IMR-90 (cell line): Measurements from ENCODE around the gene SLC12A7. TPM values are rescaled to one million over a fixed set of nuclear protein-coding genes. Genes with fewer than 3 reads are reported as not detected.

Experiments used
- ATAC-seq: fragments of 200-7000 bp; cut with Tn5 transposase; 2 replicates; pipeline ENCODE4 v1.9.1; 2020; ENCODE audit warnings: low read depth, mild to moderate bottlenecking, moderate library complexity
- BruUV-seq: library from RNA; stranded (reverse); fragments of 400-500 nt; replicated peaks from 2 replicates; lab custom pipeline; 2021; lab: Mats Ljungman, UMichigan
- CTCF ChIA-PET: fragments of 300-600 bp; formaldehyde crosslinking; extraction: SDS; loops from one replicate; lab custom pipeline; 2021; ENCODE audit warnings: antibody characterized with exemption; lab: Yijun Ruan, JAX
- POLR2A ChIA-PET: fragments of 300-600 bp; sonication (Branson Sonifier 250); formaldehyde crosslinking; loops from one replicate; lab custom pipeline; 2022; ENCODE audit warnings: antibody characterized with exemption; ENCODE audit not compliant: unreplicated experiment; lab: Charles Lee
- DNase-seq: peaks from one replicate; pipeline ENCODE4 v3.0.0; 2013
- H2AFZ ChIP-seq: replicated peaks from 2 replicates; pipeline ENCODE3; 2013; ENCODE audit warnings: low read length, mild to moderate bottlenecking; ENCODE audit not compliant: poor library complexity
- H2AK5ac ChIP-seq: 2 replicates; pipeline ENCODE4 v1.6.1; 2013; ENCODE audit warnings: low read depth, low read length, inconsistent platforms
- H2AK9ac ChIP-seq: replicated peaks from 2 replicates; pipeline ENCODE3; 2013; ENCODE audit warnings: mild to moderate bottlenecking, low read depth, low read length, moderate library complexity; ENCODE audit not compliant: poor library complexity
- H2BK120ac ChIP-seq: 2 replicates; pipeline ENCODE4 v1.6.1; 2013; ENCODE audit warnings: low read depth, low read length, inconsistent platforms
- H2BK15ac ChIP-seq: 3 replicates; pipeline ENCODE4 v1.6.1; 2013; ENCODE audit warnings: low read depth, low read length, inconsistent platforms
- H2BK20ac ChIP-seq: 2 replicates; pipeline ENCODE4 v1.6.1; 2013; ENCODE audit warnings: low read depth, mild to moderate bottlenecking, inconsistent platforms, low read length, moderate library complexity
- H2BK5ac ChIP-seq: 2 replicates; pipeline ENCODE4 v1.6.1; 2013; ENCODE audit warnings: mild to moderate bottlenecking, low read depth, low read length, inconsistent platforms; ENCODE audit not compliant: poor library complexity, severe bottlenecking
- H3K14ac ChIP-seq: replicated peaks from 2 replicates; pipeline ENCODE4 v1.6.1; 2013; ENCODE audit warnings: low read depth, low read length, inconsistent platforms
- H3K18ac ChIP-seq: 2 replicates; pipeline ENCODE4 v1.6.1; 2013; ENCODE audit warnings: low read depth, low read length, control low read depth
- H3K23ac ChIP-seq: 2 replicates; pipeline ENCODE4 v1.6.1; 2013; ENCODE audit warnings: low read depth, low read length, inconsistent platforms
- H3K27ac ChIP-seq: 2 replicates; pipeline ENCODE4 v1.5.1; 2013; ENCODE audit warnings: mild to moderate bottlenecking, control low read depth, low read length; ENCODE audit not compliant: insufficient read depth
- H3K27me3 ChIP-seq: 2 replicates; pipeline ENCODE4 v1.6.1; 2013; ENCODE audit warnings: low read length; ENCODE audit not compliant: control insufficient read depth, insufficient read depth
- H3K36me3 ChIP-seq: 2 replicates; pipeline ENCODE4 v1.6.1; 2013; ENCODE audit warnings: low read length, mixed read lengths; ENCODE audit not compliant: control insufficient read depth, insufficient read depth
- H3K4ac ChIP-seq: 2 replicates; pipeline ENCODE4 v1.6.1; 2013; ENCODE audit warnings: low read depth, low read length, inconsistent platforms
- H3K4me1 ChIP-seq: 2 replicates; pipeline ENCODE4 v1.6.1; 2013; ENCODE audit warnings: low read length, mixed read lengths; ENCODE audit not compliant: control insufficient read depth, insufficient read depth
- H3K4me2 ChIP-seq: 2 replicates; pipeline ENCODE4 v1.6.1; 2013; ENCODE audit warnings: low read depth, mild to moderate bottlenecking, control low read depth, low read length, moderate library complexity
- H3K4me3 ChIP-seq: 2 replicates; pipeline ENCODE4 v1.5.1; 2013; ENCODE audit warnings: low read depth, mild to moderate bottlenecking, control low read depth, low read length, moderate library complexity; ENCODE audit not compliant: insufficient read depth
- H3K56ac ChIP-seq: 2 replicates; pipeline ENCODE4 v1.6.1; 2013; ENCODE audit warnings: low read length, inconsistent platforms; ENCODE audit not compliant: insufficient read depth; ENCODE audit errors: extremely low read depth
- H3K79me1 ChIP-seq, 2 experiments: 2 replicates each; pipeline ENCODE4 v1.6.1; 2013; ENCODE audit warnings: low read length in 2 of 2, inconsistent platforms in 1 of 2, low read depth in 1 of 2
- H3K9ac ChIP-seq: 2 replicates; pipeline ENCODE4 v1.6.1; 2013; ENCODE audit warnings: low read depth, low read length, control low read depth
- H3K9me1 ChIP-seq: 2 replicates; pipeline ENCODE4 v1.6.1; 2013; ENCODE audit warnings: low read length, inconsistent platforms; ENCODE audit not compliant: insufficient read depth
- H3K9me3 ChIP-seq: 2 replicates; pipeline ENCODE4 v1.6.1; 2013; ENCODE audit warnings: low read length; ENCODE audit not compliant: control insufficient read depth, insufficient read depth
- H4K20me1 ChIP-seq: 2 replicates; pipeline ENCODE4 v1.6.1; 2013; ENCODE audit warnings: low read length, inconsistent platforms; ENCODE audit not compliant: insufficient read depth
- H4K5ac ChIP-seq: 2 replicates; pipeline ENCODE4 v1.6.1; 2013; ENCODE audit warnings: mild to moderate bottlenecking, low read depth, low read length, control low read depth
- H4K8ac ChIP-seq, 2 experiments: 2 replicates each; pipeline ENCODE4 v1.6.1; 2013; ENCODE audit warnings: low read depth in 2 of 2, low read length in 2 of 2, control low read depth in 1 of 2, inconsistent platforms in 1 of 2
- H4K91ac ChIP-seq: 2 replicates; pipeline ENCODE4 v1.6.1; 2013; ENCODE audit warnings: low read depth, low read length, inconsistent platforms; ENCODE audit not compliant: insufficient read depth
- BHLHE40 ChIP-seq: fragments of 150-350 bp; IDR thresholded peaks from 2 replicates; pipeline ENCODE4 v1.6.1; 2016; ENCODE audit warnings: mild to moderate bottlenecking, low read depth, low read length
- CEBPB ChIP-seq: IDR thresholded peaks from 2 replicates; pipeline ENCODE4 v1.6.1; 2012; ENCODE audit warnings: low read depth, low read length, improper control_type of control experiment
- CHD1 ChIP-seq: IDR thresholded peaks from 2 replicates; pipeline ENCODE4 v1.6.1; 2012; ENCODE audit warnings: low read depth, low read length, improper control_type of control experiment
- CTCF ChIP-seq: conservative IDR thresholded peaks from 2 replicates; pipeline ENCODE4 v1.5.1; 2012; ENCODE audit warnings: mild to moderate bottlenecking, low read depth, low read length, improper control_type of control experiment
- ELK1 ChIP-seq: fragments of 150-350 bp; IDR thresholded peaks from 2 replicates; pipeline ENCODE4 v1.6.1; 2016; ENCODE audit warnings: low read depth, mild to moderate bottlenecking, low read length, moderate library complexity, borderline replicate concordance
- FOS ChIP-seq: fragments of 150-350 bp; IDR thresholded peaks from 2 replicates; pipeline ENCODE4 v1.6.1; 2016; ENCODE audit warnings: low read depth, low read length
- MAFK ChIP-seq: IDR thresholded peaks from 2 replicates; pipeline ENCODE4 v1.6.1; 2012; ENCODE audit warnings: low read depth, low read length, improper control_type of control experiment
- MAZ ChIP-seq: IDR thresholded peaks from 2 replicates; pipeline ENCODE4 v1.6.1; 2012; ENCODE audit warnings: low read depth, mild to moderate bottlenecking, low read length, improper control_type of control experiment, moderate library complexity, borderline replicate concordance
- MXI1 ChIP-seq: IDR thresholded peaks from 2 replicates; pipeline ENCODE4 v1.6.1; 2012; ENCODE audit warnings: low read depth, mild to moderate bottlenecking, low read length, moderate library complexity, borderline replicate concordance
- NFE2L2 ChIP-seq: fragments of 150-350 bp; IDR thresholded peaks from 2 replicates; pipeline ENCODE4 v1.6.1; 2016; ENCODE audit warnings: low read depth, mild to moderate bottlenecking, low read length
- POLR2A ChIP-seq: IDR thresholded peaks from 2 replicates; pipeline ENCODE4 v1.6.1; 2012; ENCODE audit warnings: mild to moderate bottlenecking, low read depth, low read length
- RAD21 ChIP-seq: IDR thresholded peaks from 2 replicates; pipeline ENCODE4 v1.6.1; 2012; ENCODE audit warnings: low read length, improper control_type of control experiment
- RCOR1 ChIP-seq: IDR thresholded peaks from 2 replicates; pipeline ENCODE4 v1.6.1; 2012; ENCODE audit warnings: mild to moderate bottlenecking, low read length, improper control_type of control experiment; ENCODE audit not compliant: insufficient replicate concordance
- RFX5 ChIP-seq: IDR thresholded peaks from 2 replicates; pipeline ENCODE4 v1.8.0; 2012; ENCODE audit warnings: low read depth, mild to moderate bottlenecking, low read length, moderate library complexity
- SMC3 ChIP-seq: fragments of 150-350 bp; IDR thresholded peaks from 2 replicates; pipeline ENCODE4 v1.6.1; 2016; ENCODE audit warnings: low read depth, mild to moderate bottlenecking, antibody characterized with exemption, low read length, moderate library complexity
- USF2 ChIP-seq: fragments of 150-350 bp; IDR thresholded peaks from 2 replicates; pipeline ENCODE4 v1.6.1; 2017; ENCODE audit warnings: mild to moderate bottlenecking, antibody characterized with exemption, low read length, low read depth
- WGBS, 2 experiments: methylation state at CpG; one replicate each; pipeline versions ENCODE4 v1.1.5 to v1.1.7; 2013; ENCODE audit warnings: missing lambda C conversion rate in 2 of 2; ENCODE audit not compliant: insufficient read length in 1 of 2; ENCODE audit errors: extremely low coverage in 2 of 2; 5-methylcytosine and 5-hydroxymethylcytosine counted together
- dilution Hi-C: fragments of 300-500 bp; cut with HindIII; formaldehyde crosslinking; loops from one replicate; pipeline ENCODE4 v1.14.3; 2018; ENCODE audit warnings: low sequenced_read_pairs; ENCODE audit not compliant: unreplicated experiment
- in situ Hi-C: fragments of 300-500 bp; cut with MboI; formaldehyde crosslinking; loops from 3 replicates; pipeline ENCODE4 v1.14.3; 2019; ENCODE audit warnings: low sequenced_read_pairs, inconsistent platforms, mixed read lengths
- intact Hi-C: fragments of 100-400 bp; cut with micrococcal nuclease; formaldehyde crosslinking; loops from 2 replicates; pipeline ENCODE4 v1.10.0; 2022
- polyA plus RNA-seq, 3 experiments: library from polyadenylated mRNA; depleted of rRNA; stranded (reverse); fragments of >200 nt; gene quantifications; 2 replicates each; pipeline ENCODE4 v1.2.3, GENCODE V29; 2012; ENCODE audit warnings: low replicate concordance in 1 of 3
- total RNA-seq: library from RNA; depleted of rRNA; stranded (reverse); fragments of >200 nt; gene quantifications from 2 replicates; pipeline ENCODE4 v1.2.3, GENCODE V29; 2012

SLC12A7 gene
- total and polyA plus RNA-seq, 2 of the 4 experiments (the other 2 are of a cell fraction): 3.0 to 6.1 TPM

- POLR2A ChIA-PET: no interaction called here
- H3K79me1 ChIP-seq: no peaks in the 10 kb centered on the region
Measured at GRCh38 chr5:1159774-1160406, 48.0 kb upstream of the SLC12A7 start.

More at GRCh38 chr5:1159774-1160406, 48.0 kb upstream of the SLC12A7 start:
- dilution Hi-C loops: no loop called here
- H3K9me1 ChIP-seq: no peaks in the 10 kb centered on the region; the same call in 1 of the 2 replicates
- no peak overlapping the region for H4K91ac ChIP-seq
- H3K56ac ChIP-seq: no peak overlapping the region
- H2AK9ac ChIP-seq: no peak overlapping the region
- H3K27ac ChIP-seq: no peak overlapping the region
- H3K4me1 ChIP-seq: no peaks in the 10 kb centered on the region
- H3K18ac ChIP-seq: no peak overlapping the region
- DNase-seq (no peak), ATAC-seq (no peak)
- H2BK15ac ChIP-seq: no peak overlapping the region
- no peak overlapping the region for H2AFZ ChIP-seq
- H4K20me1 ChIP-seq: no peaks in the 10 kb centered on the region
- no peak overlapping the region for H3K4me3 ChIP-seq
- no peak overlapping the region for H2BK5ac ChIP-seq
- intact Hi-C loops: no loop called here
- no peak overlapping the region for H3K14ac ChIP-seq
- no peak overlapping the region for H2BK20ac ChIP-seq
- no peak overlapping the region for H3K23ac ChIP-seq
- no peaks in the 10 kb centered on the region for H3K36me3 ChIP-seq
- no peak overlapping the region for H4K5ac ChIP-seq
- peaks cover 42% of the 10 kb centered on the region; the same call in 1 of the 2 replicates for H3K27me3 ChIP-seq
- no TSS peak for BruUV-seq
- H2AK5ac ChIP-seq: no peak overlapping the region
- no peak overlapping the region for H3K9ac ChIP-seq
- in situ Hi-C loops: no loop called here
- no peak overlapping the region for H3K4me2 ChIP-seq
- no peak overlapping the region for H4K8ac ChIP-seq
- WGBS, 2 experiments: 33% methylated on average over 1 of the region's 4 CpGs; no CpG with 5 or more reads in 1 of the 2 experiments
- H3K9me3 ChIP-seq: peaks cover 6% of the 10 kb centered on the region; the same call in 1 of the 2 replicates
- H3K4ac ChIP-seq: no peak overlapping the region
- TF ChIP-seq SMC3: no peak
- TF ChIP-seq NFE2L2: no peak
- no peak for TF ChIP-seq RFX5
- TF ChIP-seq CHD1: no peak
- TF ChIP-seq CTCF: no peak
- TF ChIP-seq MAZ: no peak
- TF ChIP-seq FOS: no peak
- TF ChIP-seq MXI1: no peak
- TF ChIP-seq BHLHE40: no peak
- no peak for TF ChIP-seq POLR2A
- TF ChIP-seq MAFK: no peak
- no peak for TF ChIP-seq ELK1
- TF ChIP-seq USF2: no peak
- TF ChIP-seq RAD21: no peak
- no peak for TF ChIP-seq RCOR1
- no peak for TF ChIP-seq CEBPB
- no peak overlapping the region for H2BK120ac ChIP-seq
- CTCF ChIA-PET: no interaction called here
